Measurements from ENCODE around the gene AQP12A. TPM values are rescaled to one million over a fixed set of nuclear protein-coding genes. Genes with fewer than 3 reads are reported as not detected.

AQP12A gene
- polyA plus RNA-seq, 1 of the 3 experiments (the other 2 are of a cell fraction), result not detected

GRCh38 chr2:240712121-240712520, 20.5 kb downstream of the AQP12A start:
- H3K27ac ChIP-seq (ENCODE audit: low read depth in 2 of 2, low read length in 1 of 2), result no peak overlapping the region
- peaks cover 0 to 19% of the 10 kb centered on the region in 2 experiments; a peak in 1 of 4 replicates for H3K4me1 ChIP-seq (ENCODE audit: control insufficient read depth in 1 of 2, insufficient read depth in 2 of 2, low read depth in 1 of 2, low read length in 1 of 2)
- H3K79me2 ChIP-seq (ENCODE audit: insufficient read depth), result no peaks in the 10 kb centered on the region
- H3F3A ChIP-seq (replicated peaks; ENCODE audit: insufficient read depth), result no peaks in the 10 kb centered on the region
- no peak overlapping the region for H3K4me2 ChIP-seq
- POLR2A ChIA-PET, result no interaction called here
- CTCF ChIA-PET, result no interaction called here
- H2AFZ ChIP-seq (ENCODE audit: low read depth), result no peak overlapping the region
- H3K9ac ChIP-seq, result no peak overlapping the region
- H3K9me2 ChIP-seq, result no peaks in the 10 kb centered on the region
- TF ChIP-seq FOXM1 (IDR thresholded peaks at IDR 0.05; ENCODE audit: low read depth), result no peak
- TF ChIP-seq TAF1 (IDR thresholded peaks at IDR 0.05; ENCODE audit: borderline replicate concordance, low read depth, low read length), result no peak
- no peak for TF ChIP-seq ZBTB33 (IDR thresholded peaks at IDR 0.05; ENCODE audit: borderline replicate concordance, low read depth)
- TF ChIP-seq CHD2 (IDR thresholded peaks at IDR 0.05; ENCODE audit: low read length, partially characterized antibody), result no peak
- TF ChIP-seq CTCF (IDR thresholded peaks at IDR 0.05), result no peak
- TF ChIP-seq REST (IDR thresholded peaks at IDR 0.05; ENCODE audit: low read depth, low read length), result no peak
- TF ChIP-seq EZH2phosphoT487 (IDR thresholded peaks at IDR 0.05; ENCODE audit: borderline replicate concordance, low read depth), result no peak
- TF ChIP-seq ELF1 (IDR thresholded peaks at IDR 0.05), result no peak
- no peak for TF ChIP-seq TEAD4 (IDR thresholded peaks at IDR 0.05; ENCODE audit: borderline replicate concordance, insufficient read depth)
- no peaks in the 10 kb centered on the region for H3K36me3 ChIP-seq (replicated peaks in 1 of 2; ENCODE audit: control insufficient read depth in 1 of 2, insufficient read depth in 2 of 2, low read length in 1 of 2)
- no peak overlapping the region for H3K4me3 ChIP-seq (ENCODE audit: low read depth in 2 of 2, low read length in 1 of 2)
- DNase-seq, result no peak
- H3K9me3 ChIP-seq, result no peaks in the 10 kb centered on the region
- WGBS (ENCODE audit: low lambda C conversion rate), result 57% methylated on average over 4 of the region's 9 CpGs
- peaks cover 2% of the 10 kb centered on the region; the same call in 1 of the 2 replicates for H3K27me3 ChIP-seq (ENCODE audit: insufficient read depth)
- H4K20me1 ChIP-seq (ENCODE audit: insufficient read depth), result no peaks in the 10 kb centered on the region

All from SK-N-SH (cell line).